Liver (tissue), 9 donors: ENCODE data around the gene ACSL4. TPM values are rescaled to one million over a fixed set of nuclear protein-coding genes. Genes with fewer than 3 reads are reported as not detected.

ENCODE experiments used
- DNase-seq: peaks from one replicate; pipeline ENCODE4 v3.0.0-alpha.2; 2017; ENCODE audit warnings: low spot score
- H3K27ac ChIP-seq, 2 donors: one replicate each; pipeline ENCODE4 v1.7.0; 2013; ENCODE audit warnings: inconsistent platforms in 2 of 2, low read length in 2 of 2, control low read depth in 1 of 2, low read depth in 1 of 2, mild to moderate bottlenecking in 1 of 2
- H3K27me3 ChIP-seq, 4 donors: one replicate each; pipeline versions ENCODE4 v1.6.1 to v1.7.0; 2013; ENCODE audit warnings: low read length in 3 of 4, inconsistent platforms in 1 of 4, mild to moderate bottlenecking in 1 of 4, moderate library complexity in 1 of 4; ENCODE audit not compliant: control insufficient read depth in 4 of 4, insufficient read depth in 4 of 4
- H3K36me3 ChIP-seq, 4 donors: one replicate each; pipeline versions ENCODE4 v1.6.1 to v1.7.0; 2013; ENCODE audit warnings: low read length in 3 of 4, mild to moderate bottlenecking in 3 of 4, low read depth in 1 of 4, moderate library complexity in 1 of 4; ENCODE audit not compliant: control insufficient read depth in 4 of 4, insufficient read depth in 3 of 4
- H3K4me1 ChIP-seq, 4 donors: one replicate each; pipeline versions ENCODE4 v1.6.1 to v1.7.0; 2013; ENCODE audit warnings: low read length in 3 of 4, mild to moderate bottlenecking in 3 of 4, moderate library complexity in 1 of 4; ENCODE audit not compliant: control insufficient read depth in 4 of 4, insufficient read depth in 4 of 4
- H3K4me3 ChIP-seq, 3 donors: one replicate each; pipeline versions ENCODE4 v1.6.1 to v1.7.0; 2013; ENCODE audit warnings: low read length in 3 of 3, control low read depth in 1 of 3, low read depth in 1 of 3, mild to moderate bottlenecking in 1 of 3
- H3K9ac ChIP-seq, 2 donors: one replicate each; pipeline ENCODE4 v1.7.0; 2013; ENCODE audit warnings: low read length in 2 of 2, mild to moderate bottlenecking in 2 of 2, moderate library complexity in 2 of 2, control low read depth in 1 of 2, low read depth in 1 of 2
- H3K9me3 ChIP-seq, 4 donors: one replicate each; pipeline versions ENCODE4 v1.6.1 to v1.7.0; 2013; ENCODE audit warnings: low read length in 3 of 4; ENCODE audit not compliant: control insufficient read depth in 4 of 4
- EGR1 ChIP-seq, 2 donors: IDR thresholded peaks; 2 replicates each; pipeline ENCODE4 v1.6.1; 2016 to 2018; ENCODE audit warnings: antibody characterized with exemption in 2 of 2, low read depth in 2 of 2
- FOXA1 ChIP-seq: IDR thresholded peaks from 2 replicates; pipeline ENCODE4 v1.6.1; 2016; ENCODE audit warnings: antibody characterized with exemption
- GABPA ChIP-seq, 2 donors: IDR thresholded peaks in 1 of 2; conservative IDR thresholded peaks in 1 of 2; 2 replicates each; pipeline ENCODE4 v1.6.1; 2016; ENCODE audit warnings: antibody characterized with exemption in 2 of 2, mild to moderate bottlenecking in 1 of 2, moderate library complexity in 1 of 2
- HNF4A ChIP-seq, 2 donors: conservative IDR thresholded peaks; 2 replicates each; pipeline ENCODE4 v1.6.1; 2016; ENCODE audit warnings: antibody characterized with exemption in 2 of 2, mild to moderate bottlenecking in 2 of 2
- HNF4G ChIP-seq: IDR thresholded peaks from 2 replicates; pipeline ENCODE4 v1.6.1; 2016; ENCODE audit warnings: antibody characterized with exemption
- JUND ChIP-seq, 2 donors: IDR thresholded peaks; 2 replicates each; pipeline ENCODE4 v1.6.1; 2016; ENCODE audit warnings: antibody characterized with exemption in 2 of 2
- NR2F2 ChIP-seq: IDR thresholded peaks from 2 replicates; pipeline ENCODE4 v1.6.1; 2016; ENCODE audit warnings: antibody characterized with exemption
- RAD21 ChIP-seq, 2 donors: IDR thresholded peaks; 2 replicates each; pipeline ENCODE4 v1.6.1; 2016; ENCODE audit warnings: antibody characterized with exemption in 2 of 2, mild to moderate bottlenecking in 2 of 2
- RXRA ChIP-seq, 2 donors: IDR thresholded peaks; 2 replicates each; pipeline ENCODE4 v1.6.1; 2017 to 2018; ENCODE audit warnings: antibody characterized with exemption in 2 of 2, mild to moderate bottlenecking in 1 of 2
- SP1 ChIP-seq: IDR thresholded peaks from 2 replicates; pipeline ENCODE4 v1.6.1; 2018; ENCODE audit warnings: antibody characterized with exemption, mild to moderate bottlenecking
- TAF1 ChIP-seq: conservative IDR thresholded peaks from 2 replicates; pipeline ENCODE4 v1.6.1; 2016; ENCODE audit warnings: antibody characterized with exemption, mild to moderate bottlenecking
- YY1 ChIP-seq: IDR thresholded peaks from 2 replicates; pipeline ENCODE4 v1.6.1; 2016; ENCODE audit warnings: antibody characterized with exemption, mild to moderate bottlenecking
- WGBS: extraction: QIAGEN DNeasy Blood & Tissue Kit; methylation state at CpG from one replicate; pipeline ENCODE4 v1.1.7; 2013; 5-methylcytosine and 5-hydroxymethylcytosine counted together
- polyA plus RNA-seq, 2 donors: library from polyadenylated mRNA; stranded (reverse) in 1 of 2; unstranded in 1 of 2; fragments of 200-250 nt in 1 of 2; fragments of >200 nt in 1 of 2; fragmentation: Nextera tagmentation in 1 of 2; extraction: Ambion mirVana in 1 of 2; gene quantifications; one replicate each; pipeline versions ENCODE4 v1.2.1 to v1.2.3, GENCODE V29; 2013 to 2015
- total RNA-seq, 2 donors: library from RNA; depleted of rRNA; stranded (reverse); fragments of >200 nt; gene quantifications; one replicate each; pipeline ENCODE4 v1.2.3, GENCODE V29; 2014
- TF ChIP-seq, protein P1 (sequence below): IDR thresholded peaks from 2 replicates; pipeline ENCODE4 v1.6.1; 2016; ENCODE audit warnings: antibody characterized with exemption
- TF ChIP-seq, protein P2 (sequence below): IDR thresholded peaks from 2 replicates; pipeline ENCODE4 v1.6.1; 2016; ENCODE audit warnings: antibody characterized with exemption
- TF ChIP-seq, protein P3 (sequence below): IDR thresholded peaks from 2 replicates; pipeline ENCODE4 v1.6.1; 2016; ENCODE audit warnings: antibody characterized with exemption
- TF ChIP-seq, protein P4 (sequence below): fragments of 150-350 bp; IDR thresholded peaks from 2 replicates; pipeline ENCODE4 v1.5.1; 2017; ENCODE audit warnings: improper control_type of control experiment, low read depth, low read length; ENCODE audit not compliant: missing input control
- TF ChIP-seq, protein P5 (sequence below): IDR thresholded peaks from 2 replicates; pipeline ENCODE4 v1.6.1; 2016; ENCODE audit warnings: antibody characterized with exemption, mild to moderate bottlenecking
- donor health status: healthy.
- donor health status: healthy.
- donor health status: healthy.
- donor health status: healthy.
- donor health status: healthy.

Gene ACSL4
- total and polyA plus RNA-seq, 4 donors = 5.3 to 928 (median 20.0) TPM

DNA sequence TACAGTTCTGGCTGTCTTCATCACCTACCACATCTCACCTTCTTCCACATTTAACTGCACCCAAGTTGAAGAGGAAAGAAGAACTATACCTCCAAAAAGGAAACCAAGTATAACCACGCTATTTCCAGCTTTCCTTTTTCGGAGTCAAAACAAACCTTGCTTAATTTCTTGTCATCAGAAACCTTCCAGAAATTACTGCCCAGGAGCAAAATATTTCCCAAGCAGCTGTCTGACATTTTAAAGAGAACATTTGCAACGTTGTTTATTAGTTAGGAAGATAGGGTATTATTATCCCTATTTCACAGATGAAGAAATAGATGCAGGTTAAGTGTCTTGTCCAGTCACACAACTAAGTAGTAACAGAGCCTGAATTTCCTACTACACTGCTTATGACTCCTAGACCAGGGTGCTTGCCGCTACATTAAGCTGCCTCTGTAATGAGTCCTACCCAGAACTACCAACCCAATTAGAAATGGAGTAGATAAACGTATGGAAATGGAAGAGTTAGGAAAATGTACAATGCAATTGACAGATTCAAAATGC is 2.2 kb upstream of the ACSL4 start:
- 85% methylated on average over 5 of the region's 5 CpGs for WGBS
- no peak overlapping the region for H3K27ac ChIP-seq
- H3K9me3 ChIP-seq = no peaks in the 10 kb centered on the region
- H3K27me3 ChIP-seq = no peaks in the 10 kb centered on the region
- H3K4me1 ChIP-seq = peaks cover 3 to 17% (median 12%) of the 10 kb centered on the region in 4 donors
- no peaks in the 10 kb centered on the region for H3K36me3 ChIP-seq
- no peak overlapping the region for H3K9ac ChIP-seq
- DNase-seq = no peak
- H3K4me3 ChIP-seq = no peak overlapping the region
- TF ChIP-seq, protein P1, sequence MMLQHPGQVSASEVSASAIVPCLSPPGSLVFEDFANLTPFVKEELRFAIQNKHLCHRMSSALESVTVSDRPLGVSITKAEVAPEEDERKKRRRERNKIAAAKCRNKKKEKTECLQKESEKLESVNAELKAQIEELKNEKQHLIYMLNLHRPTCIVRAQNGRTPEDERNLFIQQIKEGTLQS = no peak
- TF ChIP-seq GABPA (IDR thresholded peaks at IDR 0.05 in 1 of 2, conservative IDR thresholded peaks at IDR 0.05 in 1 of 2) = no peak
- no peak for TF ChIP-seq HNF4A (conservative IDR thresholded peaks at IDR 0.05)
- TF ChIP-seq, protein P2, sequence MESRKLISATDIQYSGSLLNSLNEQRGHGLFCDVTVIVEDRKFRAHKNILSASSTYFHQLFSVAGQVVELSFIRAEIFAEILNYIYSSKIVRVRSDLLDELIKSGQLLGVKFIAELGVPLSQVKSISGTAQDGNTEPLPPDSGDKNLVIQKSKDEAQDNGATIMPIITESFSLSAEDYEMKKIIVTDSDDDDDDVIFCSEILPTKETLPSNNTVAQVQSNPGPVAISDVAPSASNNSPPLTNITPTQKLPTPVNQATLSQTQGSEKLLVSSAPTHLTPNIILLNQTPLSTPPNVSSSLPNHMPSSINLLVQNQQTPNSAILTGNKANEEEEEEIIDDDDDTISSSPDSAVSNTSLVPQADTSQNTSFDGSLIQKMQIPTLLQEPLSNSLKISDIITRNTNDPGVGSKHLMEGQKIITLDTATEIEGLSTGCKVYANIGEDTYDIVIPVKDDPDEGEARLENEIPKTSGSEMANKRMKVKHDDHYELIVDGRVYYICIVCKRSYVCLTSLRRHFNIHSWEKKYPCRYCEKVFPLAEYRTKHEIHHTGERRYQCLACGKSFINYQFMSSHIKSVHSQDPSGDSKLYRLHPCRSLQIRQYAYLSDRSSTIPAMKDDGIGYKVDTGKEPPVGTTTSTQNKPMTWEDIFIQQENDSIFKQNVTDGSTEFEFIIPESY = no peak
- no peak for TF ChIP-seq SP1
- TF ChIP-seq HNF4G = no peak
- TF ChIP-seq, protein P3, sequence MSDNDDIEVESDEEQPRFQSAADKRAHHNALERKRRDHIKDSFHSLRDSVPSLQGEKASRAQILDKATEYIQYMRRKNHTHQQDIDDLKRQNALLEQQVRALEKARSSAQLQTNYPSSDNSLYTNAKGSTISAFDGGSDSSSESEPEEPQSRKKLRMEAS = no peak
- no peak for TF ChIP-seq YY1
- no peak for TF ChIP-seq TAF1
- TF ChIP-seq RAD21 (IDR thresholded peaks at IDR 0.05) = no peak
- TF ChIP-seq FOXA1 = no peak
- no peak for TF ChIP-seq EGR1 (IDR thresholded peaks at IDR 0.05; ENCODE audit: low read depth in 2 of 2)
- TF ChIP-seq NR2F2 = no peak
- TF ChIP-seq, protein P4, sequence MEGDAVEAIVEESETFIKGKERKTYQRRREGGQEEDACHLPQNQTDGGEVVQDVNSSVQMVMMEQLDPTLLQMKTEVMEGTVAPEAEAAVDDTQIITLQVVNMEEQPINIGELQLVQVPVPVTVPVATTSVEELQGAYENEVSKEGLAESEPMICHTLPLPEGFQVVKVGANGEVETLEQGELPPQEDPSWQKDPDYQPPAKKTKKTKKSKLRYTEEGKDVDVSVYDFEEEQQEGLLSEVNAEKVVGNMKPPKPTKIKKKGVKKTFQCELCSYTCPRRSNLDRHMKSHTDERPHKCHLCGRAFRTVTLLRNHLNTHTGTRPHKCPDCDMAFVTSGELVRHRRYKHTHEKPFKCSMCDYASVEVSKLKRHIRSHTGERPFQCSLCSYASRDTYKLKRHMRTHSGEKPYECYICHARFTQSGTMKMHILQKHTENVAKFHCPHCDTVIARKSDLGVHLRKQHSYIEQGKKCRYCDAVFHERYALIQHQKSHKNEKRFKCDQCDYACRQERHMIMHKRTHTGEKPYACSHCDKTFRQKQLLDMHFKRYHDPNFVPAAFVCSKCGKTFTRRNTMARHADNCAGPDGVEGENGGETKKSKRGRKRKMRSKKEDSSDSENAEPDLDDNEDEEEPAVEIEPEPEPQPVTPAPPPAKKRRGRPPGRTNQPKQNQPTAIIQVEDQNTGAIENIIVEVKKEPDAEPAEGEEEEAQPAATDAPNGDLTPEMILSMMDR = no peak
- no peak for TF ChIP-seq JUND (IDR thresholded peaks at IDR 0.05)

DNA sequence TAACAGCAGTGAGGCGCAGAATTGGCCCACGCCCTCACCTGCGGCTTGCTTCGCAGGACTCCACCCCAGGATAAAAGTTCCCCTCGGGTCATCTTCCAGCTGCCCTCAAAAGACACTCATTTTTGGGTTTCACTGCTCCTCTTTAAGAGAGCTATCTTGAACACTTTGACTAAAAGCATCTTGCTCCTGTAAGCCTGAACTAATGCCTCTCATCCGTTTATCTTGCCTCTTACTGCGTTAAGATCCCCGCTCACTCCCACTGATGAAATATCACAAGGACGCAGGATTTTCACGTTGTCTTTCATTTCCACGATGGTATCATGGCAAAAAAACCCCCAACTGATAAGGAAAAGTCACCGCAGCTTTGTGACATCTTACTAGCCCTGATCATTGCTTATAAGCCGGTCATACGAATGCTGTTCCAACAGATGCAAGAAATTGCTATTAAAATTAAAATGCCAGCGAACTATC is 591 bp upstream of the ACSL4 start:
- no peak for DNase-seq
- Histone ChIP-seq H3K27ac (peak overlapping the region; percentile 80 to 81), H3K36me3 (no peaks in the 10 kb centered on the region), H3K27me3 (no peaks in the 10 kb centered on the region), H3K4me1 (peaks cover 0 to 4% (median under 1%) of the 10 kb centered on the region in 4 donors), H3K9me3 (no peaks in the 10 kb centered on the region), H3K4me3 (peak overlapping the region; percentile 53 to 62 (median 59)), H3K9ac (peak overlapping the region in 1 of 2 donors; percentile 43)
- TF ChIP-seq HNF4G (no peak), JUND (IDR thresholded peaks at IDR 0.05) (no peak), GABPA (IDR thresholded peaks at IDR 0.05 in 1 of 2, conservative IDR thresholded peaks at IDR 0.05 in 1 of 2) (no peak), YY1 (no peak), RXRA (IDR thresholded peaks at IDR 0.05) (no peak), HNF4A (conservative IDR thresholded peaks at IDR 0.05) (no peak)
- TF ChIP-seq, protein P1 = no peak
- TF ChIP-seq, protein P5, sequence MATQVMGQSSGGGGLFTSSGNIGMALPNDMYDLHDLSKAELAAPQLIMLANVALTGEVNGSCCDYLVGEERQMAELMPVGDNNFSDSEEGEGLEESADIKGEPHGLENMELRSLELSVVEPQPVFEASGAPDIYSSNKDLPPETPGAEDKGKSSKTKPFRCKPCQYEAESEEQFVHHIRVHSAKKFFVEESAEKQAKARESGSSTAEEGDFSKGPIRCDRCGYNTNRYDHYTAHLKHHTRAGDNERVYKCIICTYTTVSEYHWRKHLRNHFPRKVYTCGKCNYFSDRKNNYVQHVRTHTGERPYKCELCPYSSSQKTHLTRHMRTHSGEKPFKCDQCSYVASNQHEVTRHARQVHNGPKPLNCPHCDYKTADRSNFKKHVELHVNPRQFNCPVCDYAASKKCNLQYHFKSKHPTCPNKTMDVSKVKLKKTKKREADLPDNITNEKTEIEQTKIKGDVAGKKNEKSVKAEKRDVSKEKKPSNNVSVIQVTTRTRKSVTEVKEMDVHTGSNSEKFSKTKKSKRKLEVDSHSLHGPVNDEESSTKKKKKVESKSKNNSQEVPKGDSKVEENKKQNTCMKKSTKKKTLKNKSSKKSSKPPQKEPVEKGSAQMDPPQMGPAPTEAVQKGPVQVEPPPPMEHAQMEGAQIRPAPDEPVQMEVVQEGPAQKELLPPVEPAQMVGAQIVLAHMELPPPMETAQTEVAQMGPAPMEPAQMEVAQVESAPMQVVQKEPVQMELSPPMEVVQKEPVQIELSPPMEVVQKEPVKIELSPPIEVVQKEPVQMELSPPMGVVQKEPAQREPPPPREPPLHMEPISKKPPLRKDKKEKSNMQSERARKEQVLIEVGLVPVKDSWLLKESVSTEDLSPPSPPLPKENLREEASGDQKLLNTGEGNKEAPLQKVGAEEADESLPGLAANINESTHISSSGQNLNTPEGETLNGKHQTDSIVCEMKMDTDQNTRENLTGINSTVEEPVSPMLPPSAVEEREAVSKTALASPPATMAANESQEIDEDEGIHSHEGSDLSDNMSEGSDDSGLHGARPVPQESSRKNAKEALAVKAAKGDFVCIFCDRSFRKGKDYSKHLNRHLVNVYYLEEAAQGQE = no peak
- TF ChIP-seq, protein P4 = no peak
- TF ChIP-seq, protein P2 = no peak
- WGBS = 35% methylated on average over 15 of the region's 15 CpGs
